Measurements from ENCODE around the gene RARRES1.

Gene RARRES1

GRCh38 chr3:158725348-158726011 is 6.8 kb downstream of the RARRES1 start (continued):
- TF ChIP-seq ZSCAN30 (tag by site-specific recombination; IDR thresholded peaks at IDR 0.05) (peak; percentile 27; the same call in 1 of the 2 replicates), TRIM28 (IDR thresholded peaks at IDR 0.05; ENCODE audit: borderline replicate concordance, low read length) (no peak), ZNF530 (tag by site-specific recombination; IDR thresholded peaks at IDR 0.05; ENCODE audit: low read depth) (no peak), ZNF398 (tag by site-specific recombination; IDR thresholded peaks at IDR 0.05) (no peak), ZNF146 (tag by site-specific recombination; IDR thresholded peaks at IDR 0.05) (no peak), HOXC10 (CRISPR knock-in tag; IDR thresholded peaks at IDR 0.05) (no peak), KLF9 (tag by site-specific recombination; IDR thresholded peaks at IDR 0.05; ENCODE audit: low read depth) (0 out of 2 replicates have a peak, but pooled peaks have one; percentile 19), ZNF837 (tag by site-specific recombination; IDR thresholded peaks at IDR 0.05) (no peak), ZNF654 (tag by site-specific recombination; IDR thresholded peaks at IDR 0.05; ENCODE audit: low read depth) (no peak), GFI1B (tag by site-specific recombination; IDR thresholded peaks at IDR 0.05) (no peak), GLIS1 (tag by site-specific recombination; IDR thresholded peaks at IDR 0.05) (no peak), ZNF311 (tag by site-specific recombination; IDR thresholded peaks at IDR 0.05; ENCODE audit: borderline replicate concordance) (no peak), ZNF600 (tag by site-specific recombination; IDR thresholded peaks at IDR 0.05) (peak; percentile 49; the same call in 1 of the 2 replicates), ZNF510 (tag by site-specific recombination; IDR thresholded peaks at IDR 0.05; ENCODE audit: insufficient replicate concordance) (no peak)
- TF ChIP-seq, protein P1, sequence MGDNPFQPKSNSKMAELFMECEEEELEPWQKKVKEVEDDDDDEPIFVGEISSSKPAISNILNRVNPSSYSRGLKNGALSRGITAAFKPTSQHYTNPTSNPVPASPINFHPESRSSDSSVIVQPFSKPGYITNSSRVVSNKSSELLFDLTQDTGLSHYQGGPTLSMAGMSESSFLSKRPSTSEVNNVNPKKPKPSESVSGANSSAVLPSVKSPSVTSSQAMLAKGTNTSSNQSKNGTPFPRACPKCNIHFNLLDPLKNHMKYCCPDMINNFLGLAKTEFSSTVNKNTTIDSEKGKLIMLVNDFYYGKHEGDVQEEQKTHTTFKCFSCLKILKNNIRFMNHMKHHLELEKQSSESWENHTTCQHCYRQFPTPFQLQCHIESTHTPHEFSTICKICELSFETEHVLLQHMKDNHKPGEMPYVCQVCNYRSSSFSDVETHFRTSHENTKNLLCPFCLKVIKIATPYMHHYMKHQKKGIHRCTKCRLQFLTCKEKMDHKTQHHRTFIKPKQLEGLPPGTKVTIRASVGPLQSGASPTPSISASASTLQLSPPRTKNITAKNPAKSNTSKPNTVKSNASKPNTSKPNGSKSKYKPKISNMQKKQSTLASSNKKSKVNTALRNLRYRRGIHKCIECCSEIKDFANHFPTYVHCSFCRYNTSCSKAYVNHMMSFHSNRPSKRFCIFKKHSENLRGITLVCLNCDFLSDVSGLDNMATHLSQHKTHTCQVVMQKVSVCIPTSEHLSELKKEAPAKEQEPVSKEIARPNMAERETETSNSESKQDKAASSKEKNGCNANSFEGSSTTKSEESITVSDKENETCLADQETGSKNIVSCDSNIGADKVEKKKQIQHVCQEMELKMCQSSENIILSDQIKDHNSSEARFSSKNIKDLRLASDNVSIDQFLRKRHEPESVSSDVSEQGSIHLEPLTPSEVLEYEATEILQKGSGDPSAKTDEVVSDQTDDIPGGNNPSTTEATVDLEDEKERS (tag by site-specific recombination; IDR thresholded peaks at IDR 0.05) = no peak
- TF ChIP-seq, protein P2, sequence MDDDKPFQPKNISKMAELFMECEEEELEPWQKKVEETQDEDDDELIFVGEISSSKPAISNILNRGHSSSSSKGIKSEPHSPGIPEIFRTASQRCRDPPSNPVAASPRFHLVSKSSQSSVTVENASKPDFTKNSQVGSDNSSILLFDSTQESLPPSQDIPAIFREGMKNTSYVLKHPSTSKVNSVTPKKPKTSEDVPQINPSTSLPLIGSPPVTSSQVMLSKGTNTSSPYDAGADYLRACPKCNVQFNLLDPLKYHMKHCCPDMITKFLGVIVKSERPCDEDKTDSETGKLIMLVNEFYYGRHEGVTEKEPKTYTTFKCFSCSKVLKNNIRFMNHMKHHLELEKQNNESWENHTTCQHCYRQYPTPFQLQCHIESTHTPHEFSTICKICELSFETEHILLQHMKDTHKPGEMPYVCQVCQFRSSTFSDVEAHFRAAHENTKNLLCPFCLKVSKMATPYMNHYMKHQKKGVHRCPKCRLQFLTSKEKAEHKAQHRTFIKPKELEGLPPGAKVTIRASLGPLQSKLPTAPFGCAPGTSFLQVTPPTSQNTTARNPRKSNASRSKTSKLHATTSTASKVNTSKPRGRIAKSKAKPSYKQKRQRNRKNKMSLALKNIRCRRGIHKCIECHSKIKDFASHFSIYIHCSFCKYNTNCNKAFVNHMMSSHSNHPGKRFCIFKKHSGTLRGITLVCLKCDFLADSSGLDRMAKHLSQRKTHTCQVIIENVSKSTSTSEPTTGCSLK (tag by site-specific recombination; IDR thresholded peaks at IDR 0.05) = no peak

DNA sequence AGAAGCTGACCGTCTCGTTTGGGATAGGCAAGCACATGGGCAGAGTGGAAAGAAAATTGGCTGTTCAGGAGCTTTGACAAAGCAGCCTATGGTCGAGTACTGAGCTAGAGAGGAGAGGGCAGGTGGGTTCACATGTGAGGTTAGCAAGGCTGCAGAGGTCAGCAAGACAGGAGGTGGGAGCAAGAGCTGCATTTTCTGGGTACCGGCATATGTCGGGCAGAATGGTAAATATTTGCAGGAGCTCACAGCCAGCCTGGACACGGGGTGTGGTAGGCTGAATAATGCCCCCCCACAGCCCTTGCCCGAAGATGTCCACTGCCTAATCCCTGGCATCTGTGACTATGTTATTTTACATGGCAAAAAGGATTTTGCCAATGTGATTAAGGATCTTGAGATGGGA is 8.3 kb downstream of the RARRES1 start:
- Histone ChIP-seq H3K4me1 (ENCODE audit: control insufficient read depth, insufficient read depth, low read length) (peaks cover 4% of the 10 kb centered on the region), H3K36me3 (ENCODE audit: control insufficient read depth in 2 of 2, insufficient read depth in 1 of 2, low read length in 2 of 2) (no peaks in the 10 kb centered on the region), H3K4me3 (ENCODE audit: low read depth, low read length) (no peak overlapping the region), H3K27ac (ENCODE audit: extremely low read depth, low read depth, low read length) (peak overlapping the region; percentile 78), H3K9me3 (ENCODE audit: control insufficient read depth, insufficient read depth, low read depth, low read length) (no peaks in the 10 kb centered on the region)
- TF ChIP-seq ZNF549 (tag by site-specific recombination; IDR thresholded peaks at IDR 0.05) (no peak), ZNF626 (tag by site-specific recombination; IDR thresholded peaks at IDR 0.05) (no peak), ZNF510 (tag by site-specific recombination; IDR thresholded peaks at IDR 0.05; ENCODE audit: insufficient replicate concordance) (no peak), ZFP69B (tag by site-specific recombination; IDR thresholded peaks at IDR 0.05) (no peak), ZNF473 (tag by site-specific recombination; IDR thresholded peaks at IDR 0.05) (no peak), BCL6B (tag by site-specific recombination; IDR thresholded peaks at IDR 0.05) (no peak), ZNF23 (tag by site-specific recombination; IDR thresholded peaks at IDR 0.05; ENCODE audit: borderline replicate concordance) (no peak), ZNF221 (tag by site-specific recombination; IDR thresholded peaks at IDR 0.05; ENCODE audit: borderline replicate concordance) (no peak)
- TF ChIP-seq, protein P3, sequence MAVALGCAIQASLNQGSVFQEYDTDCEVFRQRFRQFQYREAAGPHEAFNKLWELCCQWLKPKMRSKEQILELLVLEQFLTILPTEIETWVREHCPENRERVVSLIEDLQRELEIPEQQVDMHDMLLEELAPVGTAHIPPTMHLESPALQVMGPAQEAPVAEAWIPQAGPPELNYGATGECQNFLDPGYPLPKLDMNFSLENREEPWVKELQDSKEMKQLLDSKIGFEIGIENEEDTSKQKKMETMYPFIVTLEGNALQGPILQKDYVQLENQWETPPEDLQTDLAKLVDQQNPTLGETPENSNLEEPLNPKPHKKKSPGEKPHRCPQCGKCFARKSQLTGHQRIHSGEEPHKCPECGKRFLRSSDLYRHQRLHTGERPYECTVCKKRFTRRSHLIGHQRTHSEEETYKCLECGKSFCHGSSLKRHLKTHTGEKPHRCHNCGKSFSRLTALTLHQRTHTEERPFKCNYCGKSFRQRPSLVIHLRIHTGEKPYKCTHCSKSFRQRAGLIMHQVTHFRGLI (tag by site-specific recombination; IDR thresholded peaks at IDR 0.05) = no peak
- TF ChIP-seq, protein P4, sequence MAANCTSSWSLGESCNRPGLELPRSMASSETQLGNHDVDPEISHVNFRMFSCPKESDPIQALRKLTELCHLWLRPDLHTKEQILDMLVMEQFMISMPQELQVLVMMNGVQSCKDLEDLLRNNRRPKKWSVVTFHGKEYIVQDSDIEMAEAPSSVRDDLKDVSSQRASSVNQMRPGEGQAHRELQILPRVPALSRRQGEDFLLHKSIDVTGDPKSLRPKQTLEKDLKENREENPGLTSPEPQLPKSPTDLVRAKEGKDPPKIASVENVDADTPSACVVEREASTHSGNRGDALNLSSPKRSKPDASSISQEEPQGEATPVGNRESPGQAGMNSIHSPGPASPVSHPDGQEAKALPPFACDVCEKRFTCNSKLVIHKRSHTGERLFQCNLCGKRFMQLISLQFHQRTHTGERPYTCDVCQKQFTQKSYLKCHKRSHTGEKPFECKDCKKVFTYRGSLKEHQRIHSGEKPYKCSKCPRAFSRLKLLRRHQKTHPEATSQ (tag by site-specific recombination; IDR thresholded peaks at IDR 0.05) = no peak
- CTCF ChIA-PET = no interaction called here
- POLR2A ChIA-PET = no interaction called here
